ENCODE measurements around the gene TRIM51. TPM values are rescaled to one million over a fixed set of nuclear protein-coding genes. Genes with fewer than 3 reads are reported as not detected.
"Not testable (repeated sequence)": the region's sequence is repeated elsewhere in the genome, so short reads cannot be mapped to it uniquely, and the experiment has no call there.

TRIM51 gene
- total RNA-seq, 1 donor from 2014 or later: not detected

- H3K9me3 ChIP-seq; H3K27ac ChIP-seq; intact Hi-C loops (cut with DNase I); ATAC-seq; H3K4me1 ChIP-seq; H3K36me3 ChIP-seq; H3K4me3 ChIP-seq; DNase-seq; H3K27me3 ChIP-seq (ENCODE audit: low read depth): not testable (repeated sequence)
These were observed 1.9 kb downstream of the TRIM51 start for GRCh38 chr11:55884995-55885394.

GRCh38 chr11:55885481-55885880 lies 2.4 kb downstream of the TRIM51 start:
- H3K27ac ChIP-seq; intact Hi-C loops (cut with DNase I); H3K27me3 ChIP-seq (ENCODE audit: low read depth); H3K9me3 ChIP-seq; ATAC-seq; H3K36me3 ChIP-seq; H3K4me1 ChIP-seq; DNase-seq; H3K4me3 ChIP-seq: not testable (repeated sequence)

GRCh38 chr11:55895216-55895615 lies 12.1 kb downstream of the TRIM51 start:
- Histone ChIP-seq H3K9me3 (no peaks in the 10 kb centered on the region), H3K36me3 (no peaks in the 10 kb centered on the region), H3K4me3 (no peak overlapping the region), H3K27ac (no peak overlapping the region), H3K27me3 (ENCODE audit: low read depth) (no peaks in the 10 kb centered on the region), H3K4me1 (no peaks in the 10 kb centered on the region)
- TF ChIP-seq, protein P1, sequence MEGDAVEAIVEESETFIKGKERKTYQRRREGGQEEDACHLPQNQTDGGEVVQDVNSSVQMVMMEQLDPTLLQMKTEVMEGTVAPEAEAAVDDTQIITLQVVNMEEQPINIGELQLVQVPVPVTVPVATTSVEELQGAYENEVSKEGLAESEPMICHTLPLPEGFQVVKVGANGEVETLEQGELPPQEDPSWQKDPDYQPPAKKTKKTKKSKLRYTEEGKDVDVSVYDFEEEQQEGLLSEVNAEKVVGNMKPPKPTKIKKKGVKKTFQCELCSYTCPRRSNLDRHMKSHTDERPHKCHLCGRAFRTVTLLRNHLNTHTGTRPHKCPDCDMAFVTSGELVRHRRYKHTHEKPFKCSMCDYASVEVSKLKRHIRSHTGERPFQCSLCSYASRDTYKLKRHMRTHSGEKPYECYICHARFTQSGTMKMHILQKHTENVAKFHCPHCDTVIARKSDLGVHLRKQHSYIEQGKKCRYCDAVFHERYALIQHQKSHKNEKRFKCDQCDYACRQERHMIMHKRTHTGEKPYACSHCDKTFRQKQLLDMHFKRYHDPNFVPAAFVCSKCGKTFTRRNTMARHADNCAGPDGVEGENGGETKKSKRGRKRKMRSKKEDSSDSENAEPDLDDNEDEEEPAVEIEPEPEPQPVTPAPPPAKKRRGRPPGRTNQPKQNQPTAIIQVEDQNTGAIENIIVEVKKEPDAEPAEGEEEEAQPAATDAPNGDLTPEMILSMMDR (IDR thresholded peaks at IDR 0.05): no peak
- ATAC-seq (no peak), DNase-seq (no peak)
- intact Hi-C loops (cut with DNase I): no loop called here

- no peak for ATAC-seq
- H3K4me3 ChIP-seq: no peak overlapping the region
- no peaks in the 10 kb centered on the region for H3K9me3 ChIP-seq
- TF ChIP-seq, protein P1 (IDR thresholded peaks at IDR 0.05): no peak
- H3K27me3 ChIP-seq (ENCODE audit: low read depth): no peaks in the 10 kb centered on the region
- intact Hi-C loops (cut with DNase I): no loop called here
- H3K36me3 ChIP-seq: no peaks in the 10 kb centered on the region
- no peak overlapping the region for H3K27ac ChIP-seq
- no peaks in the 10 kb centered on the region for H3K4me1 ChIP-seq
- no peak for DNase-seq
These were observed 19.2 kb downstream of the TRIM51 start for GRCh38 chr11:55902308-55902707.

DNA sequence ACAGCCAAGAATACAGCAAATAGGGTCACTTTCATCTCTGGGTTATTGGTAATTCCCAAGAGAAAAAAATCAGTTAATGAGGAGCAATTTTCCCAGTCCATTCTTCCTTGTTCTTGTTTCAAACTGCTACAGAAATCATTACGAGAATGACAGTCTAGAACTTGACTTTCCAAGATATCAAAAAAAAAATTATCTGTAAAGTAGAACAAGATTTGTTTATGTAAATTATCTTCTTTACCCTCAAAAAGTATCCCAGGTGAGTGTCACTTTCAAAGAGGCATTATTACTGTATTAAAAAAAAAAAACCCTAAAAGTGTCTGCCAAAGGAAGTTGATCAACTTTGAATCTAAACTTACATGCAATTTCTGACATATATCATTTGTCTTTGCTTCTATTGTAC lies 31.4 kb downstream of the TRIM51 start, which contains the start of gene OR5W2:
OR5W2 (minus strand) TSS at position 101 of the 400 bp plus-strand sequence; CDS start at position 101, 0 bp downstream.
- TF ChIP-seq, protein P1 (IDR thresholded peaks at IDR 0.05): no peak
- H3K27ac ChIP-seq: no peak within 1 kb of the TSS
- H3K4me1 ChIP-seq: no peaks in the 10 kb centered on the region
- intact Hi-C loops (cut with DNase I): no loop called here
- no peak for DNase-seq
- no peak for ATAC-seq
- H3K27me3 ChIP-seq (ENCODE audit: low read depth): no peaks in the 10 kb centered on the region
- H3K9me3 ChIP-seq: no peaks in the 10 kb centered on the region
- no peaks in the 10 kb centered on the region for H3K36me3 ChIP-seq
- no peak within 1 kb of the TSS for H3K4me3 ChIP-seq

GRCh38 chr11:55920537-55920936 lies 37.4 kb downstream of the TRIM51 start:
- Histone ChIP-seq H3K27me3 (ENCODE audit: low read depth) (no peaks in the 10 kb centered on the region), H3K36me3 (no peaks in the 10 kb centered on the region), H3K4me3 (no peak overlapping the region), H3K27ac (no peak overlapping the region), H3K4me1 (no peaks in the 10 kb centered on the region), H3K9me3 (no peaks in the 10 kb centered on the region)
- TF ChIP-seq, protein P1 (IDR thresholded peaks at IDR 0.05): no peak
- intact Hi-C loops (cut with DNase I): no loop called here
- DNase-seq (peak; percentile 25), ATAC-seq (peak; percentile 16 to 25)

DNA sequence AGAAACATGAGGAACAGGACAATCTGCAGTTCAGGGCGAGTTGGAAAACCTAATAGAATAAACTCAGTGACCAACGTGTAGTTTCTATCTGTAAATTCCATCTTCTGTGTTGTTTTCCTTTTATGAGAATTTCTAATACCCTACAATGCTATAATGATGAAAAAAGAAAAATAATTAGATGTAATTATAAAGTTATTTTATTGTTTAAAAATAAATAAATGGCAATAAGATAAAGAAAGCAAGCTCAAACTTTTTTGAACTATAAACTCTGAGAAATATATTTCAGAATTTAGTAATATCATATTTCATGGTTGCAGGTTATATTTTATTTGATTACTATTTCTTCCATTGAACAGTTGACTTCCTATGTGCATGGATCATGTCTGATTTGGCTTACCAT lies 53.2 kb downstream of the TRIM51 start, which contains the start of gene OR5I1:
OR5I1 (minus strand) TSS at position 101 of the 400 bp plus-strand sequence; CDS start at position 101, 0 bp downstream.
- Histone ChIP-seq H3K4me3 (no peak within 1 kb of the TSS), H3K27me3 (ENCODE audit: low read depth) (no peaks in the 10 kb centered on the region), H3K4me1 (no peaks in the 10 kb centered on the region), H3K36me3 (no peaks in the 10 kb centered on the region), H3K27ac (no peak within 1 kb of the TSS), H3K9me3 (no peaks in the 10 kb centered on the region)
- intact Hi-C loops (cut with DNase I): no loop called here
- TF ChIP-seq, protein P1 (IDR thresholded peaks at IDR 0.05): no peak
- ATAC-seq: no peak
- no peak for DNase-seq

Measured in lower lobe of right lung (tissue), 2 donors.